IMR-90 (cell line): Measurements from ENCODE around the gene PLXNA4.

ENCODE experiments used
- CTCF ChIP-seq: conservative IDR thresholded peaks from 2 replicates; pipeline ENCODE4 v1.5.1; 2012; ENCODE audit warnings: mild to moderate bottlenecking, low read depth, low read length, improper control_type of control experiment
- USF2 ChIP-seq: fragments of 150-350 bp; IDR thresholded peaks from 2 replicates; pipeline ENCODE4 v1.6.1; 2017; ENCODE audit warnings: mild to moderate bottlenecking, antibody characterized with exemption, low read length, low read depth

- TF ChIP-seq CTCF = no peak
- no peak for TF ChIP-seq USF2
Measured at GRCh38 chr7:132160611-132161532, 415.4 kb downstream of the PLXNA4 start.
